ENCODE data around the gene DHX8.

DNA sequence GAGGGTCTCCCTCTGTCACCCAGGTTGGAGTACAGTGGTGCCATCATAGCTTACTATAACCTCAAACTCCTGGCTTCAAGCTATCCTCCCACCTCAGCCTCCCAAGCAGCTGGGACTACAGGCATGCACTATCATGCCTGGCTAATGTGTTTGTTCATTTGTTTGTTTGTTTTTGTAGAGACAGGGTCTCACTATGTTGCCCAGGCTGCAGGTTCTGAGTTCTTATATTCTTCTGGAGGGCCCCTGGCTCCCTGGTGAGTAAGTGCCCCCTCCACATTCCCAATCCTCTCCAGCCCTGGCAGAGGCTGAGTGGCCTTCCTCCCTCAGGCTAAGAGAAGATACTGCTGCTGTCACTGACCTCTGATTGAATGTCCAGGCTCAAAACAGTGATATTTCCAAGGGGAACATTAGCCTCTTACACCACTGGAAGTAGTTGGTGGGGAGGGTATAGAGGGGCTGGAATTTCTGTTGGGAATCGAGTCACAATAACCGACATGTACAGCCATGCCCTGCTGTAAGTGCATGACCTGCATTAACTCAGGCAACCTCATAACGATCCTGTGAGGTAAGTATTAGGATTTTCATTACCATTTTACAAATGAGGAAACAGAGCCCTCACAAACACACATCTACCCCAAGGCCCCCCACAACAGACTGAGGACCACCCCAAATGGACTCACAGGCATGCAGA is 65.1 kb downstream of the DHX8 start:
- TF ChIP-seq GATA2 (IDR thresholded peaks at IDR 0.05; ENCODE audit: low read depth, low read length) = no peak
- TF ChIP-seq GATA3 (IDR thresholded peaks at IDR 0.05; ENCODE audit: low read depth, low read length) = no peak

All from SH-SY5Y (cell line).